ENCODE data around the gene PRAME.

GRCh38 chr22:22535662-22536061 is 23.4 kb downstream of the PRAME start:
- TF ChIP-seq ARNTL (CRISPR knock-in tag; IDR thresholded peaks at IDR 0.05; ENCODE audit: borderline replicate concordance, low read depth) (no peak), SNAI2 (CRISPR knock-in tag; IDR thresholded peaks at IDR 0.05) (no peak), GLIS3 (CRISPR knock-in tag; IDR thresholded peaks at IDR 0.05) (no peak), TOX (CRISPR knock-in tag; IDR thresholded peaks at IDR 0.05; ENCODE audit: borderline replicate concordance) (no peak), ZNF565 (CRISPR knock-in tag; conservative IDR thresholded peaks at IDR 0.05; ENCODE audit: low read depth) (no peak), ZFP3 (CRISPR knock-in tag; IDR thresholded peaks at IDR 0.05) (no peak), ZFP30 (CRISPR knock-in tag; IDR thresholded peaks at IDR 0.05) (no peak), ESRRG (CRISPR knock-in tag; IDR thresholded peaks at IDR 0.05) (no peak), PPARA (CRISPR knock-in tag; IDR thresholded peaks at IDR 0.05; ENCODE audit: borderline replicate concordance) (no peak), ZC3H10 (CRISPR knock-in tag; IDR thresholded peaks at IDR 0.05) (no peak)
- TF ChIP-seq, protein P1, sequence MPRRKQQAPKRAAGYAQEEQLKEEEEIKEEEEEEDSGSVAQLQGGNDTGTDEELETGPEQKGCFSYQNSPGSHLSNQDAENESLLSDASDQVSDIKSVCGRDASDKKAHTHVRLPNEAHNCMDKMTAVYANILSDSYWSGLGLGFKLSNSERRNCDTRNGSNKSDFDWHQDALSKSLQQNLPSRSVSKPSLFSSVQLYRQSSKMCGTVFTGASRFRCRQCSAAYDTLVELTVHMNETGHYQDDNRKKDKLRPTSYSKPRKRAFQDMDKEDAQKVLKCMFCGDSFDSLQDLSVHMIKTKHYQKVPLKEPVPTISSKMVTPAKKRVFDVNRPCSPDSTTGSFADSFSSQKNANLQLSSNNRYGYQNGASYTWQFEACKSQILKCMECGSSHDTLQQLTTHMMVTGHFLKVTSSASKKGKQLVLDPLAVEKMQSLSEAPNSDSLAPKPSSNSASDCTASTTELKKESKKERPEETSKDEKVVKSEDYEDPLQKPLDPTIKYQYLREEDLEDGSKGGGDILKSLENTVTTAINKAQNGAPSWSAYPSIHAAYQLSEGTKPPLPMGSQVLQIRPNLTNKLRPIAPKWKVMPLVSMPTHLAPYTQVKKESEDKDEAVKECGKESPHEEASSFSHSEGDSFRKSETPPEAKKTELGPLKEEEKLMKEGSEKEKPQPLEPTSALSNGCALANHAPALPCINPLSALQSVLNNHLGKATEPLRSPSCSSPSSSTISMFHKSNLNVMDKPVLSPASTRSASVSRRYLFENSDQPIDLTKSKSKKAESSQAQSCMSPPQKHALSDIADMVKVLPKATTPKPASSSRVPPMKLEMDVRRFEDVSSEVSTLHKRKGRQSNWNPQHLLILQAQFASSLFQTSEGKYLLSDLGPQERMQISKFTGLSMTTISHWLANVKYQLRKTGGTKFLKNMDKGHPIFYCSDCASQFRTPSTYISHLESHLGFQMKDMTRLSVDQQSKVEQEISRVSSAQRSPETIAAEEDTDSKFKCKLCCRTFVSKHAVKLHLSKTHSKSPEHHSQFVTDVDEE (CRISPR knock-in tag; IDR thresholded peaks at IDR 0.05), result no peak
- TF ChIP-seq, protein P2, sequence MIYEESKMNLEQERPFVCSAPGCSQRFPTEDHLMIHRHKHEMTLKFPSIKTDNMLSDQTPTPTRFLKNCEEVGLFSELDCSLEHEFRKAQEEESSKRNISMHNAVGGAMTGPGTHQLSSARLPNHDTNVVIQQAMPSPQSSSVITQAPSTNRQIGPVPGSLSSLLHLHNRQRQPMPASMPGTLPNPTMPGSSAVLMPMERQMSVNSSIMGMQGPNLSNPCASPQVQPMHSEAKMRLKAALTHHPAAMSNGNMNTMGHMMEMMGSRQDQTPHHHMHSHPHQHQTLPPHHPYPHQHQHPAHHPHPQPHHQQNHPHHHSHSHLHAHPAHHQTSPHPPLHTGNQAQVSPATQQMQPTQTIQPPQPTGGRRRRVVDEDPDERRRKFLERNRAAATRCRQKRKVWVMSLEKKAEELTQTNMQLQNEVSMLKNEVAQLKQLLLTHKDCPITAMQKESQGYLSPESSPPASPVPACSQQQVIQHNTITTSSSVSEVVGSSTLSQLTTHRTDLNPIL (CRISPR knock-in tag; IDR thresholded peaks at IDR 0.05; ENCODE audit: low read depth), result no peak
- TF ChIP-seq, protein P3, sequence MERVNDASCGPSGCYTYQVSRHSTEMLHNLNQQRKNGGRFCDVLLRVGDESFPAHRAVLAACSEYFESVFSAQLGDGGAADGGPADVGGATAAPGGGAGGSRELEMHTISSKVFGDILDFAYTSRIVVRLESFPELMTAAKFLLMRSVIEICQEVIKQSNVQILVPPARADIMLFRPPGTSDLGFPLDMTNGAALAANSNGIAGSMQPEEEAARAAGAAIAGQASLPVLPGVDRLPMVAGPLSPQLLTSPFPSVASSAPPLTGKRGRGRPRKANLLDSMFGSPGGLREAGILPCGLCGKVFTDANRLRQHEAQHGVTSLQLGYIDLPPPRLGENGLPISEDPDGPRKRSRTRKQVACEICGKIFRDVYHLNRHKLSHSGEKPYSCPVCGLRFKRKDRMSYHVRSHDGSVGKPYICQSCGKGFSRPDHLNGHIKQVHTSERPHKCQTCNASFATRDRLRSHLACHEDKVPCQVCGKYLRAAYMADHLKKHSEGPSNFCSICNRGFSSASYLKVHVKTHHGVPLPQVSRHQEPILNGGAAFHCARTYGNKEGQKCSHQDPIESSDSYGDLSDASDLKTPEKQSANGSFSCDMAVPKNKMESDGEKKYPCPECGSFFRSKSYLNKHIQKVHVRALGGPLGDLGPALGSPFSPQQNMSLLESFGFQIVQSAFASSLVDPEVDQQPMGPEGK (CRISPR knock-in tag; IDR thresholded peaks at IDR 0.05; ENCODE audit: borderline replicate concordance), result no peak
- TF ChIP-seq, protein P4, sequence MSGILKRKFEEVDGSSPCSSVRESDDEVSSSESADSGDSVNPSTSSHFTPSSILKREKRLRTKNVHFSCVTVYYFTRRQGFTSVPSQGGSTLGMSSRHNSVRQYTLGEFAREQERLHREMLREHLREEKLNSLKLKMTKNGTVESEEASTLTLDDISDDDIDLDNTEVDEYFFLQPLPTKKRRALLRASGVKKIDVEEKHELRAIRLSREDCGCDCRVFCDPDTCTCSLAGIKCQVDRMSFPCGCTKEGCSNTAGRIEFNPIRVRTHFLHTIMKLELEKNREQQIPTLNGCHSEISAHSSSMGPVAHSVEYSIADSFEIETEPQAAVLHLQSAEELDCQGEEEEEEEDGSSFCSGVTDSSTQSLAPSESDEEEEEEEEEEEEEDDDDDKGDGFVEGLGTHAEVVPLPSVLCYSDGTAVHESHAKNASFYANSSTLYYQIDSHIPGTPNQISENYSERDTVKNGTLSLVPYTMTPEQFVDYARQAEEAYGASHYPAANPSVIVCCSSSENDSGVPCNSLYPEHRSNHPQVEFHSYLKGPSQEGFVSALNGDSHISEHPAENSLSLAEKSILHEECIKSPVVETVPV (CRISPR knock-in tag; IDR thresholded peaks at IDR 0.05), result no peak
